ENCODE data around the gene RXRB. TPM values are rescaled to one million over a fixed set of nuclear protein-coding genes. Genes with fewer than 3 reads are reported as not detected.

RXRB gene
- total and polyA plus RNA-seq, 2 of the 8 experiments (the other 6 are each of a cell fraction or from before 2014, with no cell fraction given), result 13.0 to 18.1 TPM

- TF ChIP-seq SIN3A (conservative IDR thresholded peaks at IDR 0.05 in 1 of 2, IDR thresholded peaks at IDR 0.05 in 1 of 2; ENCODE audit: low read depth in 1 of 2, low read length in 2 of 2), result 0 out of 4 replicates have a peak, but pooled peaks of 1 of the 2 experiments have one; percentile 12
These were observed 12.9 kb upstream of the RXRB start (continued) for GRCh38 chr6:33213166-33213988.

Data from H1 (cell line).